Smooth muscle cell of the brain vasculature (primary cell): ENCODE measurements around the gene NPW.
A peak's percentile ranks its signal among the peaks of the same experiment; 100 is the strongest.

ENCODE experiments used
- DNase-seq: peaks from one replicate; pipeline ENCODE4 v3.0.0-alpha.2; 2012; ENCODE audit warnings: low read depth, low spot score

NPW gene

DNA sequence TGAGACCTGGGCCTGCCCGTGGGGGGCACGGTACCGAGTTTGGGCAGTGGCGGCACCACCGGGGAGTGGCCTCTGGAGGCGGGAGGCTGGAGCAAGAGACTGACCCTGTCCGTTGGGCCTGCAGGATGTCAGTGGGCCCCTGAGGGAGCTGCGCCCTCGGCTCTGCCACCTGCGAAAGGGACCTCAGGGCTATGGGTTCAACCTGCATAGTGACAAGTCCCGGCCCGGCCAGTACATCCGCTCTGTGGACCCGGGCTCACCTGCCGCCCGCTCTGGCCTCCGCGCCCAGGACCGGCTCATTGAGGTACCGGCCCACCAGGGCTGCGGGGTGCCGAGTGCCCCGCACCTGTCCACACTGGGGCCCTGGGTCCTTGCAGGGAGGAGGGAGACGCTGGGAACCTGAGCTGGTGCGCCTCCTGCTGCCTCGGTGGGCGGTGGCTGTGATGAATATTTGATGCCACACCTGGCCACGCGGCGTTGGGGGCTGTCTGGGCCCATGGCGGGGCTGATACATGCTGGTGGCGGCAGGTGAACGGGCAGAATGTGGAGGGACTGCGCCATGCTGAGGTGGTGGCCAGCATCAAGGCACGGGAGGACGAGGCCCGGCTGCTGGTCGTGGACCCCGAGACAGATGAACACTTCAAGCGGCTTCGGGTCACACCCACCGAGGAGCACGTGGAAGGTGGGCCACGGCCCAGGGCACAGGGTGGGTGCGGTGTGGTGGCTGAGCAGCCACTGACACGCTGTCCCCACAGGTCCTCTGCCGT, 16.8 kb downstream of the NPW start:
- no peak for DNase-seq

DNA sequence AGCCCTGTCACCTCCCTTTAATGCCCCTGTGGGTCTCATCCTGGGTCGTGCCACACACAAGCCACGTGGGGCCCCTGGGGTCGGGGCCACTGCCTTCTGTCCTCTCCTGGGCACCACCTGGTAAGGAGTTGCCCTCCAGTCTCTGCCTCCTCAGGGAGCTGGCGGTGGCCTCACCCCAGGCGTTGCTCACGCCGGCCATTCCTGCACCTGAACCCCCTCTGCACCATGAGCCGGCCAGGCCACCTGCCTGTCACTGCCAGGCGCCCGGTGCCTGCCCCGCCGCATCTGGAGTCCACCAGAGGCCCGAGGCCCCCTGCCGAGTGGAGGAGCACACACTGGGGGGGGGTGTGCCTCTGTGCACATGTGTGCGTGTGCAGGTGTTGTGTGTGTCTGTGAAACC, 17.5 kb downstream of the NPW start:
- DNase-seq = no peak

DNA sequence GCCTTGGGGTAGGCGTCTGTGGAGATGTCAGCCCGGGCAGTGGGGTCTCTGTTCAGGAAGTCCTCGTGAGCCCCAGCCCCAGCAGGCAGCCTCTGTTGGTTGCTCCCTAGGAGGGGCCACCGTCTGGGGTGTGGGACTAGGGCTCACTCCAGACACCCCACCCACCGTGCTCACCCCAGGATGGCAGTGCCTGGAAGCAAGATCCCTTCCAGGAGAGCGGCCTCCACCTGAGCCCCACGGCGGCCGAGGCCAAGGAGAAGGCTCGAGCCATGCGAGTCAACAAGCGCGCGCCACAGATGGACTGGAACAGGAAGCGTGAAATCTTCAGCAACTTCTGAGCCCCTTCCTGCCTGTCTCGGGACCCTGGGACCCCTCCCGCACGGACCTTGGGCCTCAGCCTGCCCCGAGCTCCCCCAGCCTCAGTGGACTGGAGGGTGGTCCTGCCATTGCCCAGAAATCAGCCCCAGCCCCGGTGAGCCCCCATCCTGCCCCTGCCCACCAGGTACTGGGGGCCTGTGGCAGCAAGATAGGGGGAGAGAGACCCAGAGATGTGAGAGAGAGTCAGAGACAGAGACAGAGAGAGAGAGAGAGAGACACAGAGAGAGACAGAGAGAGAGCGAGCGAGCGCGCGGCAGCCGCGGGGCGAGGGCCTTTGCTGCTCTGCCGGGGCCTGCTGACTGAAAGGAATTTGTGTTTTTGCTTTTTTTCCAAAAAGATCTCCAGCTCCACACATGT, 18.2 kb downstream of the NPW start:
- DNase-seq = no peak

DNA sequence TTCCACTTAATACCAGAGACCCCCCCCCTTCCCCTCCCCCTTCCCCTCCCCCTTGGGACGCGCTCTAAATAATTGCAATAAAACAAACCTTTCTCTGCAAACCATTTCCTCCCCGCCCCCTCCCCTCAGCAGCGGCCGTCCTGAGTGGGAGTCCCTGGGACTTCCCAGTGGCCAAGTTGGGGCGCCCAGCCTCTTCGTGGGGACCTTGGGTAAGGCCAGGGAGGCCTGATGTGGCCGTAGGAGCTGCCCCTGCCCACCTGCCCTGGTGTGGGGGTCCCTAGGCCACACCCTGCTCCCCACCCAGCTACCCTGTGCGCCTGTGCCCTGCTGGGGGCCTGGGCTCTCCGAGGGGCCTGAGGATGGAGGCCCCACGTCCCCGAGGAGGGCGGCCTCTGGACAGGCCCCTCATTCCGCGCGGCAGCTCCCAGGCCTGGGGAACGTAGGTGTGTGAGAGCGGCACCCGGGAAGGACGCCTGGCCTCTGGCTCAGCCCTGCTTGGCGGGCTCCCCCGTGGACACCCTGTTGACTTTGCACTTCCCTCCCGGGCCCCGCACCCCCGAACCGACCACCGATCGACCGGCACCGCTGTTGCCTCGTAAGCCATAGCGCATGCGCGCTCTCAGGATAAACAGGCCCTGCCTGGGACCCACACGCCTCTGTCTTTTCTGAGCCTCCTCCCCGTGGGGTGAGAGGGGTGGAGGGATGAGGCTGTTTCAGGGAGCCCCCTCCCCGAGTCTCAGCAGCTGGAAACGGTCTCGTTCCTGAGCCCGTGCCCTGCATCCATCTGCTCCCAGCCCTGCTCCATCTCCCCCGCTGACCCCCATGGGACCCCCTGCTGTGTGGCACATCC, 19.0 kb downstream of the NPW start:
- no peak for DNase-seq

DNA sequence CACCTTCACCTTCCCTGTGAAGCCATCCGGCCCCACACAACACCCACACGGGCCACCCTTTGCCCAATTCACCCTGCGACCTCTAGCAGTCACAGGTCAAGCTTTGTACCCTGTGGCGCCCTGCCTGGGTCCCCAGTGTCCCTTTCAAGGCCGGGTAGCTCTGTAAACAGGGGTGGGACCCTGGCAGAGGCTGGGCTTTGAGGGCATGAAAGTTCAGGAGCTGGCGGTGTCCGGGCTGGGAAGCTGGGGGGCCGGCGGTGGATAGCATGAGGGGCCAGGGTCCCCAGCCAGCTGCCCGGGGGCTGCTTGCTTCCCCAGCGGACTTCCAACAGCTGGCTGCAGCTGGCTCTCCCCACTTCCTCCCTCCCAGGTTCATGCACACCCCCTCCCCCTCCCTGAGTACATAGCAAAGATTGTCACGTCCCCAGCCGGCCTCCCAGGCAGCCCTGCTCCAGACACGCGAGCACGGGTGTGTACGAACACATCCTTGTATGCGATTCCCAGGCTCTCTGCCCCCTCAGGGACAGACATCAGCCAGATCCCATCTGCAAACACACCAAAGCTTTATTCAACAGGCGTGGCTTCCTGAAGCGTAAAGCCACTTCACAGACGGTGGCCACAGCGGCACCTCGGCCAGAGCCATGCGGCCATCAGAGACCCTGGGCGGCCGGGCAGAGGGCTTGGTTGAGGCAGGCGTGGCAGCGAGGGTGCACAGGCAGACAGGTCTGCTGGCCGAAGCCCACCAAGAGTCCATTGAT, 19.9 kb downstream of the NPW start:
- no peak for DNase-seq

DNA sequence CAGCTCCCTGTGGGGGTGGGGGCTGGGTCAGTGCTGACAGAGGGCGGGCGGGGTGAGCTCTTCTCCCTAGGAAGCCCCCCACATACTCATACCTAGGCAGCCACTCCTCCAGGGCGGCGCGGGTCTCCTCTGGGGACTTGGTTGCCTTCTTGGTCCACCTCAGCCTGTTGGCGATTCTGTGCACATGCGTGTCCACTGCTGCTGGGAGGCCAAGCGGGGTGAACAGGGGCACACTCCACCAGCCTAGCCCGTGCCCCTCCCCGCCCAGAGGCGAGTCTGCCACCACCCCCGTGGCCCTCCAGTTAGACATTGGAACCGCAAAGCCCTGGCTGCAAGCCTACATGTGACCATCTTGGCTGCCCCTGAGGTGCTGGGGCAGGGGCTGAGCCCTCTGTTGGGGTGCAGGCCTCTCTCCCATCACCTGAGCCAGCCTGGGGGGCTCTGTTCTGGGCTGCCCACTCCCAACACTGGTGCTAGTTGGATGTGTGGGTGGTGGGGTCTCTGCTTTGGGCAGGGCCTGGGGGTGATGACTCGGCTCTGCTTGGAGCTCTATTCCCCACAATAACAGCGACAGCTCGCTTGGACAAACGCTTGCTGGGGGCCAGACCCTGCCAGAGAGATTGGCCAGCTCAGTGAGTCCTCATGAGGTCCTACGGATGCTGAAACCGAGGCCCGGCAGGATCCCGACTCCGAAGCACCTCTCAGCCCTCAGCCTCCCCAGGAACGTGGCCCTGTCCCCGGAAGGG, 20.6 kb downstream of the NPW start:
- no peak for DNase-seq

DNA sequence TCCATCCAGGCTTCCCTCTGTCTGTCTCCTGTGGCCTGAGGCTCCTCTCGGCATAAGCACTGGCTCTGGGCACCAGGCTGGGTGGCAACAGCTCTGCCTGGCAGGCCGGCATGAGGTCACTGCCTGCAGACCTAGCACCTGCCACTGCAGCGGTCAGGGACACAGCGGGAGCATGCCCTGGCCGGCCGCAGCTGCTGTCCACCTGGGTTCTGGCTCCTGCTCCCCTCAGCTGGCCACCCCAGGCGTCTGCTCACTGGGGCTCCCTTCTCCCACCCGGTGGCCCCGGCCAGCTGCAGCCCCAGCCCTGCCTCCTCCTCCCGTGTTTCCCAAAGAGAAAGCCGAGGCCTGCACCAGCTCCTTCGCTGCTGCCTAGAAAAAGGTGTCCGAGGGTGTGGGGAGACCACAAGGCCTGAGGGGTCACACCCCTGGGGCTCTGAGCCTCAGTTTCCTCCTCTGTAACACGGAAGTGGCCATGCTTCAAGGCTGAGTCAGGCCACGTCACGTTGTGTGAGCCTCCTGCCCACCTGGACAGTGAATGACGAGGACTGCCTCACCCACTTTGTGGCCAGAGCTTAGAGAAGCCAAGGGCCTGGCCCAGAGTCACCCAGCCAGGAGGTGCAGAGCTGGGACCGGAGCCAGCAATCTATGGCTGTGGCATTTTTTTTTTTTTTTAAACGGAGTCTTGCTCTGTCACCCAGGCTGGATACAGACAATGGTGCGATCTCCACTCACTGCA, 21.4 kb downstream of the NPW start:
- DNase-seq = no peak

DNA sequence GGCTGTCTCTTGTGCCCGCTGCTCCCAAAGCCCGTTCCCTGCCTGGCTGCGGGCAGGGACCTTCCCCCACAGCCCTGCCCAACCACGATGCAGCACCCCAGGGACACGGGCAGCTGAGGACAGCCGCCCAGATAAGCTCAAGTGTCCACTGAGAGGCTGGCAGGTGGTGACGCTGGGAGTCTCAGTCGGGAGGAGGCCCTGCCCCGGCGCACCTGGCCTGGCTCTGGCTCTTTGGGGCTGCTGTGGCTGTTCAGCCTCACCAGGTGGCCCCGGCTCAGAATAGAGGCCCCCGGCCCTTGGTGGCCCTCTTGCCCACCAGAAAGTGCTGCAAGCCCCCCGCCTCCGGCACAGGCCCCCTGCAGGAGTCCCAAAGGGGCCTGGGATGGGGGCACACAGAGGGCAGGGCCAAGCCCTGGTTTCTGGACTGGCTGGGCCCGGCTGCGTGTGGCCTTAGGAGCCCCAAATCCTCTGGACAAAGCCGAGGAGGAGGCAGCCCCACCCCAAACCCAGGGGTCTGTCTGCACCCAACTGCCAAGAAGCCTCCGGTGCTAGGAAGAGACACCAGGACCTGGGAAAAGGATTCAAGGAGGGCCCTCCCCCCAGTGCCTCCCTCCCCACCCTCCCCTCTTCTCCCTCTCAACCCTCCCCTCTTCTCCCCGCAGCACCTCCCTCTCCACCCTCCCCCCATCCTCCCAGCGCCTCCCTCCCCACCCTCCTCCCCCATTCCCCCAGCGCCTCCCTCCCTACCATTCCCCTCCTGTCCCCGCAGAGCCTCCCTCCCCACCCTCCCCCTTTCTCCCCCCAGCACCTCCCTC, 22.8 kb downstream of the NPW start:
- DNase-seq = no peak

DNA sequence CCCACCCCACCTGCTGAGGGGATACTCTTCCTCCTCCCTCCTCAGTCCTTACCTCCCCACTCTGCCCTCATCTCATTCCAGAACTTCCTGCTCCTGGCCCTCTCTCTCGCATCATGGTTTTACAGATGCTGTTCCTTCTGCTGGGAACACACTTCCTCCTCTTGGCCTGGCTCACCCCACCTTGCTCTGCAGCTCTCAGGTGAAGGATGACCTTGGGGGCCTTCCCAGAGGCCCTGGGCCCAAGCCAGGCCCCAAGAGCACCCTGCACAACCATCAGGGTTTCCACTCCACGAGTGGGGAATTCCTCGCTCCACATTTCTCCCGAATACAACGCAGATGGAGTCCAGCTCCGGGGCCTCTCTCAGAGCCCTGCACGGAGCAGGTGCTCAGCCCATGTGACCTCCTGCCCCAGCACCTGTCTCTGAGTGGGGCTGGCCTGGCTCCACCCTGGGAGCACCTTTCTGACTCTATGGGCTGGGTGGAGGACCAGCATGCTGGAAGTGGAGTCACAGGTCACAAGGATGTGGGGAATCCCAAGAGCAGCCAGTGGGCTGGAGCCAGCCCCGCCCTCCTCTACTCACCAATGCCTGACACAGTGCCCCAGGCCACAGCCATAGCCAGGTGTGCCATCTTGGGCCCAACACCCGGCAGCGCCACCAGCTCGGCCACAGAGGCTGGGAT, 23.5 kb downstream of the NPW start:
- no peak for DNase-seq

DNA sequence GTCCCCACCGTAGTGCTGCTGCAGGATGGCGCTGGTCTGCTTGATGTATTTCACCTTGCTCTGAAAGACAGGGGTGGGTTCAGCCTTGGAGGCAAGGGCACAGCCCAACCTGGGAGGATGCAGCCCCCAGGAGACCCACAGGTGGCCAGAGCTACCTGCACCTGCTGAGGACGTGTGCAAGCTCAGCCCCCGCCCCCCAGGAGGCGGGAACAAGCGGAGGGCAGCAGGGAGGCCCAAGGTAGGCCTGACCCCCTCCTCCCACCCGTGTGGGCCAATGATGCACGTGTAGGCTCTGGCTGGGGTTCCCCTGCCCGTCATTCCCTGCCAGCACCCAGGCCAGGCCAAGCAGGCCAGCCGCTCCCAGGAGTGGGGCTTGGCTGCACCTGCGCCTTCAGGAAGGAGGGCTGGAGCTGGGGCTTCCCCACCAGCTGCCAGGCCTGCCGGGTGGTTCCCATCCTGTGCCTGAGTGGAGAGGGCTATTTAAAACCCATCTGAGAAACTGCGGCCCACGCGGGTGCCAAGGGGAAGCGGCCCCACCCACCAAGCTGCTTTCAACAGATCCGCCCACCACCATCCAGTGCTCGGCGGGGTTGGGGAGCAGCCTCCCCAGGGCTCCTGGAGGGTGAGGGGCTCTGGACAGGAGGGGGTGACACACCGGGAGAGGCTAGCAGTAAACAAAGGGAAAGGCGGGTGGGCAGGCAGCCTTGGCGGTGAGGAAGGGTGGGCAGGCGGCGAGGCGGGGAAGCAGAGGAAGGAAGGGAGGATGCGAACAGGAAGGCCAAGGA, 24.3 kb downstream of the NPW start:
- DNase-seq = no peak

DNA sequence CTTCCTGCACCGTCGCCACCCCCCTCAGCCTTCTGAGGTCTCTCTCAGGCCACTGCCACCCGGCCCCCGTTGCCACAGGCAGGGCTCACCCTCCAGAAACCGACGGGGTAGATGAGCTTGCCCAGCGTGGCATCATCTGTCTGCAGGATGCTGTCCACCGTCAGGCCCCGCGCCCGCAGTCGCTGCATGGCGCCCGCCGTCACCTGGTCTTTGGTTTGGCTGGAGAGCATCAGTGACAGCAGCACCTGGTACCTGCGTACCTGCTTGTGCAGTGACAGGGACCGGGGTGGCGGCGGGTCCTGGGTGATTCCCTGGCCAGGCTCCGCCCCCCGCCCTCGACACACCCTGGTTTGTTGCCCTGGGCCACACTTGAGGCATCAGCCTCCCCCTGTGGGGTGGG, 25.0 kb downstream of the NPW start:
- no peak for DNase-seq

DNA sequence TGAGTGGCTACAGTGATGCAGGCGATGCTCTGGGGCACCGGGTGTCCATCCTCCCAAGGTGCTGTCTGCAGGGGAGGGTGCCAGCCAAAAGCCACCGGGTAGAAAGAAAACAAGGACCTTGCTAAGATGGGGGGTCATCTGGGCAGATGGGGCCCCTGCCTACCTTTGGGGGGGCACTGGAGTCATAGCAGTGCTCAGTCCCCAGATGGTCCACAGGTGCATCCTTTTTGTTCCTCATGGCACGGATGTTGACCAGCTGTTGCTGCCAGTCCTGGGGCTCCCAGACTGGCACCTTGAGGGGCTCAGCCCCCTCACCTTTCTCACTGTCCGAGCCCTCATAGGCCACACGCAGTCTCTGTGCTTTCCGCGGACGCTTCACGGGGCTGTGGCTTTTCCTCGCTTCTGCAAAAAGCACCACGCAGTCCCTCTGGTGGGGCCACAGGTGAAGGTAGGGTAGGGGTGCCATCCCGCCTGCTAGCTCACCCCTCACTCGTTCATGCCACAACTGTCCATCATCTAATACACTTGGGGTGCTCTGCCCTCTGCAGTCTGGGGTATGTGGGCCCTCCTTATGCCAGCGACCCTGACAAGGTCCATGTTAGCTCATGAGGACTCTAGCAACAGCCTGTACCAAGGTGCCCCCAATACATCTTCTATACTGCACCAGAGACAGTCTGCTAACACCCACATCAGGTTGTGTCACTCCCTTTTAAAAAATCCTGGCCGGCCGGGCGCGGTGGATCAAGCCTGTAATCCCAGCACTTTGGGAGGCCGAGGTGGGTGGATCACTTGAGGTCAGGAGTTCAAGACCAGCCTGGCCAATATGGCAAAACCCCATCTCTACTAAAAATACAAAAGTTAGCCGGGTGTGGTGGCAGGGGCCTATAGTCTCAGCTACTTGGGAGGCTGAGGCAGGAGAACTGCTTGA, 26.6 kb downstream of the NPW start:
- DNase-seq = no peak

DNA sequence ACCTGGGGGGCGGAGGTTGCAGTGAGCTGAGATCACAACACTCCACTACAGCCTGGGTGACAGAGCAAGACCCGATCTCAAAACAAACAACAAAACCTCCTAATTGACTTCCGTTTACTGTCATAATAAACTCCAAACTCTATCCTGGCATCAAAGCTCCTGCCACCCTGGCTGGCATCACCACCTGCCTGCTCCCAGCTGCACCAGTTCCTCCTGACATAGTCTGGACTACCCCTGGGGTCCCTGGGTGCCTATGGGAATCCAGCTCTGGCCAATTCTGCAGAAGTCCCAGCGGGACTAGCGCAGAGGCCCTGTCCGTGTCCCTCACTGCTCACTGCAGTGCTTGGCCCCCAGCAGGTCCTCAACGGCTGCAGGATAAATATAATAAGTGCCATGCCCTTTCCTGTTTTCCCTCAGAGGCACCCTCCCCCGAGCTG, 27.3 kb downstream of the NPW start:
- no peak for DNase-seq

DNA sequence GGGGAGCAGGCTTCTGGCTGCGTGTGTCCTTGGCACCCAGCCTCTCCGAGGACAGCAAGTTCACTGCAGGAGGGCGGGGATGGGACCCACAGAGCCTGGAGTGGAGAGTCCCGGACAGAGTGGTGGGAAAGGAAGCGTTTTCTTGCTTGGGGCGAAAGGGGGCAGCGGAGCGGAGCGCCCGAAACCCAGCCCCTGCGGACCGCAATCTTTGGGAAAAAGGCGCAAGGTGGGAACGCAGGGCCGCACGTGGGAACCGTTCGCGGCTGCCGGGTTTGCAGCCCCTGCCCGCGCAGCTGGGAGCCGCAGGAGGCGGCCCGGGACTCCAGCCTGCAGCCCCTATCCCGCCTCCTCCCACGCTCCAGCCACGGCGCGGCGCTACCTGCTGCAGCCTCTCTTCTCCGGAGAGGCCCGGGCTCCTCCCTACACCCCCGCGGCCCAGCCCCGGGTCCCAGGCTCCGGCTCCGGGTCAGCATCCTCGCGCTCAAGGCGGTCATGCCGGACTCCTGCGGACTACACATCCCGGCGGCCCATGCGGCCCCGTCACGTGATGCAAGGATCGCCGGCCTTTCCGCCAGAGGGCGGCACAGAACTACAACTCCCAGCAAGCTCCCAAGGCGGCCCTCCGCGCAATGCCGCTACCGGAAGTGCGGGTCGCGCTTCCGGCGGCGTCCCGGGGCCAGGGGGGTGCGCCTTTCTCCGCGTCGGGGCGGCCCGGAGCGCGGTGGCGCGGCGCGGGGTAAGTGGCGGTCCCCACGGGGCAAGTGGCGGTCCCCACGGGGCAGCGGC, 27.9 kb downstream of the NPW start, which contains the start of the genes NTHL1 and TSC2:
TSS of gene NTHL1 (minus strand) at position 505 of the 786 bp plus-strand sequence. CDS start at position 494, 11 bp downstream.
TSS of gene TSC2 (plus strand) at position 656 of the 786 bp plus-strand sequence. CDS start 631 bp downstream, outside the sequence.
- DNase-seq = peak; percentile 90

DNA sequence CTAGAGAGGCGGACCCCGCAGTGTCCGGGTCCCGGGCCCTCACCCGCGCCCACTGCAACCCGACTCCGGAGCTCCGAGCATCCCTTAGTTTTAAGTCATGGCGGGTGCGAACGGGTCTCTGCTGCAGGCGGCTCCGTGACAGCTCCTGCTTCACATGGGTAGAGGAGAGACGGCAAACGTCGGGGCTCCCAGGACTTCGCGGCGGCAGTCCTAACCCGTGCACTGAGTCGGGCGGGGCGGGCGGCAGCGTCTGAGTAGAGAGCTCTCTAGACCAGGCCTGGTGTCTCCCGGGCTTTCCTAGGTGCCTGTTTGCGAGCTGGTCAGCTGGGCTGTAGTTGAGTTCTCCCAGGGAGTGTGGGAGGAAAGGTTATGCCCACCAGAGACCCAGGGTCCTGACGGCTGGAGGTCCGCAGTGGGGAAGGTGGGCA, 28.5 kb downstream of the NPW start:
- no peak for DNase-seq

DNA sequence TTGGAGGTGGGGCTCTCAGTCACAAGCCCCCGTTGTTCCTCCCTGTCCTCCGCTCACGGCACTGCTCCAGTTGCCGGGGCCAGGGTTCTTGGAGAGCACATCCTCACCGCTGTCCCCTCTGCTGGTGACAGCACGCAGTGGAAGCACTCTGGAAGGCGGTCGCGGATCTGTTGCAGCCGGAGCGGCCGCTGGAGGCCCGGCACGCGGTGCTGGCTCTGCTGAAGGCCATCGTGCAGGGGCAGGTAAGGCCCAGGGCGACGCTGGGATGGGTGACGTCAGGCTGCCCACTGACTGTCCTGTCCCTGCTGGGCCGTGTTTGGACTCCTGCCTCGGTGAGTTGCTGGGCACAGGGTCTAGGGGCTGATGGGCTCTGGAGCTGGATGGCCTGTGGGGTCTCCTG, 33.6 kb downstream of the NPW start:
- DNase-seq = no peak
